OCI-LY1 (cell line): ENCODE results near the gene SYT6.

Source experiments
- H2AFZ ChIP-seq: fragments of 200-600 bp; sonication (generic), shearing (Covaris generic); 2 replicates; pipeline ENCODE4 v1.6.0; 2014; ENCODE audit warnings: antibody characterized with exemption, mild to moderate bottlenecking, low read length
- H3F3A ChIP-seq: fragments of 200-600 bp; sonication (generic), shearing (Covaris generic); 2 replicates; pipeline ENCODE4 v1.6.0; 2014; ENCODE audit warnings: mild to moderate bottlenecking, antibody characterized with exemption, low read length, moderate library complexity; ENCODE audit not compliant: insufficient read depth
- H3K27ac ChIP-seq: fragments of 200-600 bp; sonication (generic); 2 replicates; pipeline ENCODE4 v1.5.1; 2014; ENCODE audit warnings: low read length, mixed run types, mild to moderate bottlenecking, low read depth; ENCODE audit not compliant: poor library complexity, severe bottlenecking
- H3K27me3 ChIP-seq: fragments of 200-600 bp; sonication (generic); 2 replicates; pipeline ENCODE4 v1.6.0; 2014; ENCODE audit warnings: antibody characterized with exemption, mild to moderate bottlenecking, low read length, moderate library complexity; ENCODE audit not compliant: insufficient read depth
- H3K36me3 ChIP-seq: fragments of 200-600 bp; sonication (generic); 2 replicates; pipeline ENCODE4 v1.6.1; 2014; ENCODE audit warnings: mild to moderate bottlenecking, antibody characterized with exemption, low read length, moderate library complexity, mixed read lengths; ENCODE audit not compliant: insufficient read depth
- H3K4me1 ChIP-seq: fragments of 200-600 bp; sonication (generic); 2 replicates; pipeline ENCODE4 v1.5.1; 2014; ENCODE audit warnings: mild to moderate bottlenecking, low read length, moderate library complexity; ENCODE audit not compliant: insufficient read depth, severe bottlenecking
- H3K4me2 ChIP-seq: fragments of 200-600 bp; sonication (generic), shearing (Covaris generic); 2 replicates; pipeline ENCODE4 v1.6.1; 2014; ENCODE audit warnings: low read length
- H3K4me3 ChIP-seq: fragments of 200-600 bp; sonication (generic); 2 replicates; pipeline ENCODE4 v1.5.1; 2014; ENCODE audit warnings: low read length, low read depth, mild to moderate bottlenecking, mixed read lengths; ENCODE audit not compliant: poor library complexity, severe bottlenecking
- H3K79me2 ChIP-seq: fragments of 200-600 bp; shearing (Covaris generic); 2 replicates; pipeline ENCODE4 v1.6.1; 2016; ENCODE audit warnings: mixed run types, low read length, mixed read lengths; ENCODE audit not compliant: insufficient read depth
- H3K9ac ChIP-seq: fragments of 200-600 bp; sonication (generic), shearing (Covaris generic); 2 replicates; pipeline ENCODE4 v1.6.1; 2014; ENCODE audit warnings: mild to moderate bottlenecking, low read length, mixed read lengths
- H3K9me2 ChIP-seq: fragments of 200-600 bp; sonication (generic), shearing (Covaris generic); 2 replicates; pipeline ENCODE4 v1.6.1; 2014; ENCODE audit warnings: low read depth, mild to moderate bottlenecking, low read length, mixed read lengths
- H3K9me3 ChIP-seq: fragments of 200-600 bp; shearing (Covaris generic); 2 replicates; pipeline ENCODE4 v1.6.1; 2014; ENCODE audit warnings: low read length, mixed read lengths
- H4K20me1 ChIP-seq: fragments of 200-600 bp; sonication (generic), shearing (Covaris generic); 2 replicates; pipeline ENCODE4 v1.6.0; 2016; ENCODE audit warnings: mild to moderate bottlenecking, low read length; ENCODE audit not compliant: insufficient read depth
- EZH2 ChIP-seq: fragments of 200-600 bp; sonication (generic), shearing (Covaris generic); IDR thresholded peaks from 2 replicates; pipeline ENCODE4 v1.8.0; 2017; ENCODE audit warnings: borderline replicate concordance, mixed run types, mild to moderate bottlenecking, antibody characterized with exemption, low read length, moderate library complexity, mixed read lengths
- TF ChIP-seq, protein P1 (sequence below): fragments of 200-600 bp; sonication (generic), shearing (Covaris generic); IDR thresholded peaks from 2 replicates; pipeline ENCODE4 v1.5.1; 2017; ENCODE audit warnings: mild to moderate bottlenecking, antibody characterized with exemption, low read length, moderate library complexity, mixed read lengths

SYT6 gene

DNA sequence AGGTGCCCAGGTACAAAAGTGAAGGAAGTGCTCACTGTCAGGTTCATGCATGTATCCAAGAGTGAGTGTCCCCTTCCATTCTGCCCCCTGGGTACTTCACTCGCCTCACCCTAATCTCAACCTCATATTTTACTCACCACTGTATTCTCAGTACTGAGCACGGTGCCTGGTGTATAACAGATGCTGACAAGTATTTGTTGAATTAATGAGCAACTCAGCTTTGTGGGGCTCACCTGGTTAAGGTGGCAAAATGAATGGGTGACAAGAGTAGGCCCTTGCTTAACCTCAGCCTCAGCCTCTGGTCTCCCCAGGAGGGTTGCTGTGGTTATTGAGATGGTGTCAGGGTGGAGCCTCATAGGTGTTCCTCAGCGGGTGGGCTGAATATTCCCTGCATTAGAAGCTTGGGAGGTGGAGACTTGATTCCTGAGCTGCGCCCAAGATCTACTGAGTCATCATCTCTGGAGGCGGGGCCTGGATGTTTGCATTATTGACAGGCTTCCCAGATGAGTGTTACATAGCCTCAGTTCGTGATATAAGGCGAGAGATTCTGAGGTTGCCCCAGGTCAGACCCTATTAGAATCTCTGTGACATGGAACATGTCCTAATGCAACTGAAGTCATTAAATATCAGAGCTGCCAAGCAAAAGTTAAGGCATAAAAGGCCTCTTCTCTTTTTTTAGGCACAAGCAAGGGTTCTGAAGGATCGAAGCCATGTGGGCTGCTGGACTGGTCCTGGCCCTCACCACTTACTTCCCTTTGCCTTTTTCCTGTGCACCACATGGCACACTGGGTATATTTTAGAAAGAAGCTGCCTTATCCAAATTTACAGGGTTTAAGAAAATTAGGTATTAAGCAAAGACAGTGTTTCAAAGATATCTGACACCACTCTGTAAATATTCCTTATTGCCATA is 39.2 kb downstream of the SYT6 start:
- no peak overlapping the region for H2AFZ ChIP-seq
- TF ChIP-seq, protein P1, sequence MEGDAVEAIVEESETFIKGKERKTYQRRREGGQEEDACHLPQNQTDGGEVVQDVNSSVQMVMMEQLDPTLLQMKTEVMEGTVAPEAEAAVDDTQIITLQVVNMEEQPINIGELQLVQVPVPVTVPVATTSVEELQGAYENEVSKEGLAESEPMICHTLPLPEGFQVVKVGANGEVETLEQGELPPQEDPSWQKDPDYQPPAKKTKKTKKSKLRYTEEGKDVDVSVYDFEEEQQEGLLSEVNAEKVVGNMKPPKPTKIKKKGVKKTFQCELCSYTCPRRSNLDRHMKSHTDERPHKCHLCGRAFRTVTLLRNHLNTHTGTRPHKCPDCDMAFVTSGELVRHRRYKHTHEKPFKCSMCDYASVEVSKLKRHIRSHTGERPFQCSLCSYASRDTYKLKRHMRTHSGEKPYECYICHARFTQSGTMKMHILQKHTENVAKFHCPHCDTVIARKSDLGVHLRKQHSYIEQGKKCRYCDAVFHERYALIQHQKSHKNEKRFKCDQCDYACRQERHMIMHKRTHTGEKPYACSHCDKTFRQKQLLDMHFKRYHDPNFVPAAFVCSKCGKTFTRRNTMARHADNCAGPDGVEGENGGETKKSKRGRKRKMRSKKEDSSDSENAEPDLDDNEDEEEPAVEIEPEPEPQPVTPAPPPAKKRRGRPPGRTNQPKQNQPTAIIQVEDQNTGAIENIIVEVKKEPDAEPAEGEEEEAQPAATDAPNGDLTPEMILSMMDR: no peak
- TF ChIP-seq EZH2: no peak
- H3K36me3 ChIP-seq: no peaks in the 10 kb centered on the region
- H3K9me3 ChIP-seq: no peaks in the 10 kb centered on the region
- no peaks in the 10 kb centered on the region for H3K4me1 ChIP-seq
- no peaks in the 10 kb centered on the region for H3K9me2 ChIP-seq
- no peak overlapping the region for H3K9ac ChIP-seq
- H3K27me3 ChIP-seq: no peaks in the 10 kb centered on the region
- no peak overlapping the region for H3K4me2 ChIP-seq
- H3K27ac ChIP-seq: no peak overlapping the region
- H3F3A ChIP-seq: no peaks in the 10 kb centered on the region
- no peak overlapping the region for H3K4me3 ChIP-seq
- no peaks in the 10 kb centered on the region for H4K20me1 ChIP-seq
- H3K79me2 ChIP-seq: no peaks in the 10 kb centered on the region

DNA sequence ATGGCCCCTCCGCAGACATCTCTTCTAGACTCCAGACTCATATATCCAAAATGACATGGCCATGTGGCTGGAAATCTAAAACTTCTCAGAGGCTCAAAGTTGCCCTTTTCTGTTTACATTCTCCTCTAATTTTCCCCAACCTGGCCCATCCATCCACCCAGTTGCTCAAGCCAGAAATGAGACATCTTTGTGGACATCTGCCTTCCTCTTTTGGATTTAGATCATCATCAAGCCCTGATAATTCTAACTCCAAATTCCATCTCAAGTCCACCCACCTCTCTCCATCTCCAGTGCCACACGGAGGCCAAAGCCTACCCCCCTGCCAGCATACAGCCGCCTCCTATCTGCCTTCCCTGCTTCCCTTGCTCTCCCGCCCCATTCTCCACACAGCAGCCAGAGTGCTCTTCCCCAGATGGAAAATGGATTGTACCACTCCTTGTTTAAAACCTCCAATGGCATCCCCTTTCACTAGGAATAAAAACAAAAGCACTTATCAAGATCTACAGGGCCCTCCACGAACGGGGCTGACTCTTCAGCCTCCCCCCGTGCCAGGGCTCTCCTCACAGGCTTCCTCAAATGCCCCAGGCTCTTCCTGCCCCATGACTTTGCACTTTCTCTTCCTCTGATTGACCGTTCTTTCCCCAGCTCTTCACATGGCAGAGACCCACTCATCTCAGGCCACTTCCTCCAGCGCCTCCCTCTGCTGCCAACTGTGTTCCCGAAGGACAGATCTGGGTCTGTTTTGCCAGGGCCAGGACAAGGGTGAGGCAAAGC is 40.1 kb downstream of the SYT6 start:
- H3F3A ChIP-seq: no peaks in the 10 kb centered on the region
- H3K27me3 ChIP-seq: no peaks in the 10 kb centered on the region
- TF ChIP-seq, protein P1: no peak
- no peak for TF ChIP-seq EZH2
- no peak overlapping the region for H3K27ac ChIP-seq
- no peaks in the 10 kb centered on the region for H3K79me2 ChIP-seq
- H3K4me1 ChIP-seq: no peaks in the 10 kb centered on the region
- no peaks in the 10 kb centered on the region for H3K36me3 ChIP-seq
- H4K20me1 ChIP-seq: no peaks in the 10 kb centered on the region
- no peaks in the 10 kb centered on the region for H3K9me2 ChIP-seq
- no peak overlapping the region for H3K9ac ChIP-seq
- H2AFZ ChIP-seq: no peak overlapping the region
- H3K4me3 ChIP-seq: no peak overlapping the region
- H3K4me2 ChIP-seq: no peak overlapping the region
- H3K9me3 ChIP-seq: no peaks in the 10 kb centered on the region

DNA sequence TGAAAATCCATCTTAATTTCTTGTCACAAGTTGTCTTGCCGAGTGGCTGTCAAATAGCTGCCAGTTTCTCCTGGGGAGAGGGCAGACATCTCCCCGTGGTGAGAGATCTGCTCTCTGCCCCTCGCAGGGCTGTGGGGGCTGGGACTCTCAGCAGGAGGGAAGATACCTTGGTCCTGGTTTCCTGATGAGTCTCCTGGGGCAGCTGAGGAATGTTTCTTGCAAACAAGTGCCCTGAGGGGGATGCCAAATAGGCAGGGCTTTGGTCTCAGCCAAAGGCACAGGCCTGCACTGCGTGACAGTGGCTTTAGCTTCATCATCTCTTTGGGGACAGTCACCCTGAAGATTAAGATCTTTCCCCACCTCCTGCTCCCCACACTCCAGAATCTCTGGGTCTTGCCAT is 40.9 kb downstream of the SYT6 start:
- no peaks in the 10 kb centered on the region for H4K20me1 ChIP-seq
- no peak overlapping the region for H3K27ac ChIP-seq
- no peaks in the 10 kb centered on the region for H3K9me2 ChIP-seq
- H3K4me3 ChIP-seq: no peak overlapping the region
- no peaks in the 10 kb centered on the region for H3K9me3 ChIP-seq
- H3K4me1 ChIP-seq: no peaks in the 10 kb centered on the region
- H2AFZ ChIP-seq: no peak overlapping the region
- H3K79me2 ChIP-seq: no peaks in the 10 kb centered on the region
- TF ChIP-seq EZH2: no peak
- TF ChIP-seq, protein P1: no peak
- no peaks in the 10 kb centered on the region for H3K36me3 ChIP-seq
- no peaks in the 10 kb centered on the region for H3K27me3 ChIP-seq
- no peaks in the 10 kb centered on the region for H3F3A ChIP-seq
- H3K4me2 ChIP-seq: no peak overlapping the region
- H3K9ac ChIP-seq: no peak overlapping the region
